NCI-H2029 (cell line): ENCODE measurements around the gene DGKB.

ENCODE experiments used
- DNase-seq: peaks from one replicate; lab custom pipeline; 2025; lab: John Stamatoyannopoulos, UW

The DGKB gene

GRCh38 chr7:14688208-14688607 is 214.3 kb downstream of the DGKB start:
- no peak for DNase-seq

GRCh38 chr7:14687777-14688176 is 214.8 kb downstream of the DGKB start:
- DNase-seq, result no peak

- DNase-seq, result no peak
Measured at GRCh38 chr7:14687241-14687640, 215.3 kb downstream of the DGKB start.

GRCh38 chr7:14685167-14685566 is 217.4 kb downstream of the DGKB start:
- no peak for DNase-seq

GRCh38 chr7:14682910-14683465 is 219.6 kb downstream of the DGKB start:
- DNase-seq, result no peak

- DNase-seq, result no peak
Measured at GRCh38 chr7:14676896-14677295, 225.7 kb downstream of the DGKB start.

GRCh38 chr7:14673202-14673601 is 229.3 kb downstream of the DGKB start:
- DNase-seq, result no peak

- DNase-seq, result no peak
Measured at GRCh38 chr7:14666913-14667312, 235.6 kb downstream of the DGKB start.

GRCh38 chr7:14666304-14666703 is 236.2 kb downstream of the DGKB start:
- DNase-seq, result no peak

- peak; percentile 83 for DNase-seq
Measured at GRCh38 chr7:14639801-14640200, 262.8 kb downstream of the DGKB start.

GRCh38 chr7:14639329-14639728 is 263.2 kb downstream of the DGKB start:
- DNase-seq, result no peak

- no peak for DNase-seq
Measured at GRCh38 chr7:14637968-14638367, 264.6 kb downstream of the DGKB start.

- no peak for DNase-seq
Measured at GRCh38 chr7:14635955-14636354, 266.6 kb downstream of the DGKB start.

GRCh38 chr7:14630048-14630447 is 272.5 kb downstream of the DGKB start:
- DNase-seq, result no peak

GRCh38 chr7:14628516-14628915 is 274.0 kb downstream of the DGKB start:
- DNase-seq, result no peak

- no peak for DNase-seq
Measured at GRCh38 chr7:14626076-14626475, 276.5 kb downstream of the DGKB start.

- DNase-seq, result no peak
Measured at GRCh38 chr7:14622559-14622958, 280.0 kb downstream of the DGKB start.

- DNase-seq, result no peak
Measured at GRCh38 chr7:14606101-14606500, 296.4 kb downstream of the DGKB start.

- DNase-seq, result no peak
Measured at GRCh38 chr7:14604606-14605005, 297.9 kb downstream of the DGKB start.

- no peak for DNase-seq
Measured at GRCh38 chr7:14602851-14603250, 299.7 kb downstream of the DGKB start.

- no peak for DNase-seq
Measured at GRCh38 chr7:14600766-14601367, 301.7 kb downstream of the DGKB start.

GRCh38 chr7:14598978-14599377 is 303.6 kb downstream of the DGKB start:
- no peak for DNase-seq

- DNase-seq, result no peak
Measured at GRCh38 chr7:14596421-14596820, 306.1 kb downstream of the DGKB start.

GRCh38 chr7:14590206-14590605 is 312.3 kb downstream of the DGKB start:
- no peak for DNase-seq
